Right lobe of liver (tissue), 6 donors: ENCODE results near the gene ADARB1. TPM values are rescaled to one million over a fixed set of nuclear protein-coding genes. Genes with fewer than 3 reads are reported as not detected.

Experiments
- ATAC-seq, 4 donors: fragments of 200-7000 bp; cut with Tn5 transposase; one replicate each; pipeline ENCODE4 v1.9.1; 2020; ENCODE audit warnings: mild to moderate bottlenecking in 4 of 4, moderate library complexity in 4 of 4
- DNase-seq, 3 donors: peaks; one replicate each; pipeline ENCODE4 v3.0.0-alpha.2; 2020
- H3K27ac ChIP-seq, 3 donors: fragments of 200-600 bp; one replicate each; pipeline ENCODE4 v1.8.0; 2022
- H3K27me3 ChIP-seq, 2 donors: fragments of 200-600 bp; one replicate each; pipeline ENCODE4 v1.8.0; 2022
- H3K36me3 ChIP-seq, 4 donors: fragments of 200-600 bp; sonication (generic) in 1 of 4; one replicate each; pipeline versions ENCODE4 v1.5.1 to v1.8.0; 2017 to 2022; ENCODE audit warnings: control low read depth in 1 of 4
- H3K4me1 ChIP-seq, 4 donors: fragments of 200-600 bp; sonication (generic) in 1 of 4; one replicate each; pipeline versions ENCODE4 v1.5.1 to v1.8.0; 2017 to 2022; ENCODE audit warnings: control low read depth in 1 of 4
- H3K4me3 ChIP-seq, 3 donors: fragments of 200-600 bp; one replicate each; pipeline ENCODE4 v1.8.0; 2022
- H3K9me3 ChIP-seq, 4 donors: fragments of 200-600 bp; sonication (generic) in 1 of 4; one replicate each; pipeline versions ENCODE4 v1.5.1 to v1.8.0; 2017 to 2022; ENCODE audit warnings: control low read depth in 1 of 4
- CTCF ChIP-seq, 4 donors: fragments of 200-600 bp in 3 of 4; fragments of 450-650 bp in 1 of 4; IDR thresholded peaks; one replicate each; pipeline versions ENCODE4 v1.5.1 to v1.8.0; 2016 to 2022; ENCODE audit warnings: antibody characterized with exemption in 4 of 4, mild to moderate bottlenecking in 2 of 4
- POLR2A ChIP-seq: fragments of 450-650 bp; IDR thresholded peaks from one replicate; pipeline ENCODE4 v1.6.1; 2017; ENCODE audit warnings: antibody characterized with exemption, mild to moderate bottlenecking
- WGBS: methylation state at CpG from one replicate; pipeline ENCODE4 v1.1.6; 2018; ENCODE audit warnings: low coverage, low lambda C conversion rate; ENCODE audit not compliant: insufficient coverage; ENCODE audit errors: missing lambda C conversion rate; 5-methylcytosine and 5-hydroxymethylcytosine counted together
- intact Hi-C, 2 donors: fragments of 100-400 bp; cut with DNase I; formaldehyde crosslinking; loops; one replicate each; pipeline versions ENCODE4 v1.11.2 to v1.14.1; 2022
- total RNA-seq, 6 experiments: library from RNA; depleted of rRNA in 2 of 6; stranded (reverse); fragments of >200 nt in 2 of 6; fragmentation: NEBNext Ultra II Directional in 3 of 6; extraction: Animal tissue kit (Norgen Biotek cat#: 25700) in 3 of 6; gene quantifications; one replicate each; pipeline versions ENCODE4 v1.1.0 to v1.2.4, GENCODE V29; 2016 to 2023
- donor health status: DM: no; HTN: yes; CAD: no.
- donor health status: DM: no; HTN: no; CAD: no.
- donor health status: DM: no; HTN: no; CAD: no.
- donor health status: DM: no; HTN: yes; CAD: no.
- donor health status: DM: no; HTN: yes; CAD: no.

Gene ADARB1
- total RNA-seq, 6 experiments from 2014 or later = 4.7 to 9.9 (median 8.6) TPM

- 67% methylated on average over 1 of the region's 6 CpGs for WGBS
- no peak for TF ChIP-seq CTCF (IDR thresholded peaks at IDR 0.05)
- TF ChIP-seq POLR2A = no peak
- DNase-seq (peak in 1 of 3 donors; percentile 33), ATAC-seq (no peak)
- intact Hi-C loops = no loop called here
- H3K27me3 ChIP-seq = no peaks in the 10 kb centered on the region
- H3K4me3 ChIP-seq = no peak overlapping the region
- H3K9me3 ChIP-seq = no peaks in the 10 kb centered on the region
- H3K27ac ChIP-seq = no peak overlapping the region
- H3K36me3 ChIP-seq = no peaks in the 10 kb centered on the region
- peaks cover 0 to 10% (median 0%) of the 10 kb centered on the region in 4 donors for H3K4me1 ChIP-seq
Measured at GRCh38 chr21:45164838-45165237, 90.5 kb downstream of the ADARB1 start.

- intact Hi-C loops = no loop called here
- DNase-seq = no peak
- TF ChIP-seq CTCF (IDR thresholded peaks at IDR 0.05) (no peak), POLR2A (no peak)
- H3K4me1 ChIP-seq = peaks cover 0 to 10% (median 0%) of the 10 kb centered on the region in 4 donors
- no peaks in the 10 kb centered on the region for H3K36me3 ChIP-seq
- H3K9me3 ChIP-seq = no peaks in the 10 kb centered on the region
- no peaks in the 10 kb centered on the region for H3K27me3 ChIP-seq
- no peak overlapping the region for H3K4me3 ChIP-seq
- peak; percentile 67 to 90 (median 75) for ATAC-seq
- H3K27ac ChIP-seq = peak overlapping the region in 1 of 3 donors; percentile 11
- 27% methylated on average over 5 of the region's 5 CpGs for WGBS
Measured at GRCh38 chr21:45166931-45167330, 92.6 kb downstream of the ADARB1 start.

GRCh38 chr21:45167796-45168222, 93.4 kb downstream of the ADARB1 start:
- no peak for ATAC-seq
- Histone ChIP-seq H3K27ac (no peak overlapping the region), H3K36me3 (no peaks in the 10 kb centered on the region), H3K9me3 (no peaks in the 10 kb centered on the region), H3K4me1 (peaks cover 0 to 10% (median 0%) of the 10 kb centered on the region in 4 donors), H3K4me3 (no peak overlapping the region), H3K27me3 (no peaks in the 10 kb centered on the region)
- TF ChIP-seq POLR2A (no peak), CTCF (IDR thresholded peaks at IDR 0.05) (no peak)
- DNase-seq = no peak
- intact Hi-C loops = no loop called here
- 72% methylated on average over 6 of the region's 6 CpGs for WGBS

GRCh38 chr21:45168522-45168921, 94.1 kb downstream of the ADARB1 start:
- TF ChIP-seq CTCF (IDR thresholded peaks at IDR 0.05) (no peak), POLR2A (no peak)
- Histone ChIP-seq H3K9me3 (no peaks in the 10 kb centered on the region), H3K4me3 (no peak overlapping the region), H3K27me3 (no peaks in the 10 kb centered on the region), H3K36me3 (no peaks in the 10 kb centered on the region), H3K4me1 (peaks cover 0 to 10% (median 0%) of the 10 kb centered on the region in 4 donors), H3K27ac (no peak overlapping the region)
- intact Hi-C loops = no loop called here
- WGBS = 84% methylated on average over 7 of the region's 7 CpGs
- DNase-seq (no peak), ATAC-seq (no peak)

- 56% methylated on average over 6 of the region's 7 CpGs for WGBS
Measured at GRCh38 chr21:45169001-45169400, 94.6 kb downstream of the ADARB1 start.

More at GRCh38 chr21:45169001-45169400, 94.6 kb downstream of the ADARB1 start:
- no peaks in the 10 kb centered on the region for H3K36me3 ChIP-seq
- H3K27ac ChIP-seq = no peak overlapping the region
- intact Hi-C loops = no loop called here
- no peaks in the 10 kb centered on the region for H3K27me3 ChIP-seq
- no peak overlapping the region for H3K4me3 ChIP-seq
- H3K4me1 ChIP-seq = peaks cover 0 to 10% (median 0%) of the 10 kb centered on the region in 4 donors
- TF ChIP-seq POLR2A = no peak
- no peak for TF ChIP-seq CTCF (IDR thresholded peaks at IDR 0.05)
- no peak for ATAC-seq
- no peaks in the 10 kb centered on the region for H3K9me3 ChIP-seq
- no peak for DNase-seq
